Coronary artery (tissue), 2 donors: Measurements from ENCODE around the gene CCDC71.

Experiments used
- DNase-seq: peaks from one replicate; pipeline ENCODE4 v3.0.0-alpha.2; 2017; ENCODE audit warnings: low spot score
- H3K27ac ChIP-seq, 2 donors: fragments of 200-600 bp; sonication (generic); one replicate each; pipeline ENCODE4 v1.5.1; 2016 to 2019
- H3K4me3 ChIP-seq: fragments of 200-600 bp; sonication (generic); 2 replicates; pipeline ENCODE4 v1.5.1; 2016; ENCODE audit warnings: mild to moderate bottlenecking, moderate library complexity
- TF ChIP-seq, protein P1 (sequence below): fragments of 200-600 bp; sonication (generic); IDR thresholded peaks from one replicate; pipeline ENCODE4 v1.5.1; 2019; ENCODE audit warnings: antibody characterized with exemption

CCDC71 gene

DNA sequence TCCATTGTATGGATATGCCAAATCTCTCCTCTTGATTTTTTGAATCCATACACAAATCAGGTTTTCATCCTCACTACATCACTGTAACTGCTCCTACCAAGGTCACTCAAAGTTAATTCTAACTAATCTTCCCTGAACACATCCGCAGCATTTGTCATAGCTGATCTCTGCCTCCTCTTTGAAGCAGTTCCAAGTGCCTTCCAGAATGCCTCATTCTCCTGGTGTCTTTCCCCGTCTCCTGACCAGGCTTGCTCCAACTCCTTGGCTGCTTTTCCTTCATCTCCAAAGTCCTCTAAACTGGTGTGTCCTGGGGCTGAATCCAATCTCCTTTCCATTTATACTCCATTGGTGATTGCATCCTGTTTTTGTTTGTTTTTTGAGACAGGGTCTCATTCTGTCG lies 32.0 kb upstream of the CCDC71 start:
- no peak overlapping the region for H3K4me3 ChIP-seq
- DNase-seq, result no peak
- TF ChIP-seq, protein P1, sequence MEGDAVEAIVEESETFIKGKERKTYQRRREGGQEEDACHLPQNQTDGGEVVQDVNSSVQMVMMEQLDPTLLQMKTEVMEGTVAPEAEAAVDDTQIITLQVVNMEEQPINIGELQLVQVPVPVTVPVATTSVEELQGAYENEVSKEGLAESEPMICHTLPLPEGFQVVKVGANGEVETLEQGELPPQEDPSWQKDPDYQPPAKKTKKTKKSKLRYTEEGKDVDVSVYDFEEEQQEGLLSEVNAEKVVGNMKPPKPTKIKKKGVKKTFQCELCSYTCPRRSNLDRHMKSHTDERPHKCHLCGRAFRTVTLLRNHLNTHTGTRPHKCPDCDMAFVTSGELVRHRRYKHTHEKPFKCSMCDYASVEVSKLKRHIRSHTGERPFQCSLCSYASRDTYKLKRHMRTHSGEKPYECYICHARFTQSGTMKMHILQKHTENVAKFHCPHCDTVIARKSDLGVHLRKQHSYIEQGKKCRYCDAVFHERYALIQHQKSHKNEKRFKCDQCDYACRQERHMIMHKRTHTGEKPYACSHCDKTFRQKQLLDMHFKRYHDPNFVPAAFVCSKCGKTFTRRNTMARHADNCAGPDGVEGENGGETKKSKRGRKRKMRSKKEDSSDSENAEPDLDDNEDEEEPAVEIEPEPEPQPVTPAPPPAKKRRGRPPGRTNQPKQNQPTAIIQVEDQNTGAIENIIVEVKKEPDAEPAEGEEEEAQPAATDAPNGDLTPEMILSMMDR, result no peak

DNA sequence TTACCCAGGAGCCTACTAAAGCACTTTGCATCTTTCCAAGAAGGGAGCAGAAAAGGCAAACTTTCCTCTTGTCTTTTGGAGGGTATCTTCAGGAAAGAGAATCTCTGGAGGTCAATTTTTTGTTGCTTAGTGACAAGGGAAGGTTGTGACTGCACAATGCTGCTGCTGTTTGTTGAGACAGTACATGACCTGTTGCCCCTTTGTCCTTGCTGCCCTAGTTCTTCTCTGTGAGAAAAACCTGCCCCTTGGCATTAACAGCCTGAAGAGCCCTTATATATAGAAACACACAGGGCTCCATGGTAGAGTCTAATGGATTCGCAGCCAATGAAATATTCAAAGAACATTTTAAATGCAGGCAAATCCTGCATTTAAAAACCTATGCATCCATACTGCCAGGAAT lies 25.6 kb upstream of the CCDC71 start:
- no peak for DNase-seq
- TF ChIP-seq, protein P1, result no peak
- H3K4me3 ChIP-seq, result no peak overlapping the region
- H3K27ac ChIP-seq, result no peak overlapping the region

More for the DNA sequence above, 32.0 kb upstream of the CCDC71 start:
- H3K27ac ChIP-seq, result no peak overlapping the region

DNA sequence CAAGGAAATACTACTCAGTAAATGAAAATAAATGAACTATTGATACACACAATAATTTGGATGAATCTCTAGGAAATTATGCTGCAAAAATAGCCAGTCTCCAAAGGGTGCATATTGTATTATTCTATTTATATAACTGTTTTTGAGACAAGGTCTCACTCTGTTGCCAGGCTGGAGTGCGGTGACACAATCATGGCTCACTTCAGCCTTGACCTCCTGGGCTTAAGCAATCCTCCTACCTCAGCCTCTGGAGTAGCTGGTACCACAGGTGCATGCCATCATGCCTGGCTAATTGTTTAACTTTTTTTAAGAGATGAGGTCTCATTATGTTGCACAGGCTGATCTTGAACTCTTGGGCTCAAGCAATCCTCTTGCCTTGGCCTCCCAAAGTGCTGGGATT lies 17.7 kb upstream of the CCDC71 start:
- no peak overlapping the region for H3K4me3 ChIP-seq
- DNase-seq, result peak; percentile 22
- H3K27ac ChIP-seq, result no peak overlapping the region
- TF ChIP-seq, protein P1, result no peak

DNA sequence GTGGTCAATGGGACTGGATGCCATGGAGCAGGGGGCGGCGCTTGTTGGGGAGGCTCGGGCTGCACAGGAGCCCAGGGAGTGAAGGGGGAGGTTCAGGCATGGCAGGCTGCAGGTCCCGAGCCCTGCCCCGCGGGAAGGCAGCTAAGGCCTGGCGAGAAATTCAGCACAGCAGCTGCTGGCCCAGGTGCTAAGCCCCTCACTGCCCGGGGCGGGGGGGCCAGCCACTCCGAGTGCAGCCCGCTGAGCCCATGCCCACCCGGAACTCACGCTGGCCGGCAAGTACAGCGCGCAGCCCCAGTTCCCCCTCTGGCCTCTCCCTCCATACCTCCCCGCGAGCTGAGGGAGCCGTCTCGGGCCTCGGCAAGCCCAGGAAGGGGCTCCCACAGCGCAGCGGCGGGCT lies 16.6 kb upstream of the CCDC71 start:
- no peak overlapping the region for H3K4me3 ChIP-seq
- TF ChIP-seq, protein P1, result no peak
- no peak for DNase-seq
- H3K27ac ChIP-seq, result no peak overlapping the region

DNA sequence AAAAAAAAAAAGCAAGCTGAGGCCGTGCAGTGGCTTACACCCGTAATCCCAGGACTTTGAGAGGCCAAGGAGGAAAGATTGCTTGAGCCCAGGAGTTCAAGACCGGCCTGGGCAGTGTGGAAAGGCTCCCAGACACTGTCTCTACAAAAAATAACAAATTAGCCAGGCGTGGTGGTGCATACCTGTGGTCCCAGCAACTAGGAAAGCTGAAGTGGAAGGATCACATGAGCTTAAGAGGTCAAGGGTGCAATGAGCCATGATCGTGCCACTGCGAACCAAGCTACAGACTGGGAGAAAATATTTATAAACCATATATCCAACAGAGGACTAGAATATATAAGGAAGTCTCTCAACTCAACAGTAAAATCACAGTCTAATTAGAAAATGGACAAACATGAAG lies 15.2 kb upstream of the CCDC71 start:
- TF ChIP-seq, protein P1, result no peak
- Histone ChIP-seq H3K27ac (no peak overlapping the region), H3K4me3 (no peak overlapping the region)
- DNase-seq, result no peak

DNA sequence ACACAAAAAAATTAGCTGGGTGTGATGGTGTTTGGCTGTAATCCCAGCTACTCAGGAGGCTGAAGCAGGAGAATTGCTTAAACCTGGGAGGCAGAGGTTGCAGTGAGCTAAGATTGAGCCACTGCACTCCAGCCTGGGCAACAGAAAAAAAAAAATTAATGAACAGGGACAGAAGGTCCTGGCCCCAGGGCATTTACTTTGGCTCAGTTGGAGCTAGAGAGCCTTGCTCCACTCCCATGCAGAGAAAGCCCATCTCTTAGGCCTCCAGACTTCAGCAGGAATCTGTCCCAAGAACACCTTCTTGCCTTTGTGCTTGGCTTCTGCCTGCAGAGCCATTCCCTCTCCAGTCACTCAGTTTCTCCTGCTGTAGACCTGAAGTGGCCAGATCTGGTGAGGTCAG lies 14.0 kb upstream of the CCDC71 start:
- H3K4me3 ChIP-seq, result no peak overlapping the region
- TF ChIP-seq, protein P1, result no peak
- H3K27ac ChIP-seq, result no peak overlapping the region
- no peak for DNase-seq

DNA sequence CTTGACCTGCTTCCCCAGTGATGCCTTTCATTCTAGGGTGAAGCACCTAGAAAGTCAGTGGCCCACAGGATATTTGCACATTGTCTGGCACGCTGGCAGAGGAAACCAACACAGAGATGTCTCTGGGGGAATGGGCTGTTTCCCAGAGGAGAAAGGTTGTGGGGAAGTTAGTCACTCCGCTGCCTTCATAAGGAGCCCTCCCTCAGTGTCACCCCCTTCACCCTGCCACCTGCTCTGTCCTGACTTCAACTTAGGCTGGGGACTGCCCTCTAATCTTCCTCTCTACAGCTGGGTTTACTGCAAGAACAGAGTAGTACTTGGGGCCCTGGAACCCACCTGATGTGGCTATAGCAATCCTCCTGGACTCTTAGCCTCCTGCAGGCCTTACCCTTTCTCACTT lies 10.9 kb upstream of the CCDC71 start:
- TF ChIP-seq, protein P1, result no peak
- H3K27ac ChIP-seq, result no peak overlapping the region
- no peak for DNase-seq
- no peak overlapping the region for H3K4me3 ChIP-seq
